NCI-H2107 treated with DMSO at 0.1 percent for 48 hours (cell line): ENCODE measurements around the gene WDR46.
"Not testable (repeated sequence)": the region's sequence is repeated elsewhere in the genome, so short reads cannot be mapped to it uniquely, and the experiment has no call there.

Source experiments
- DNase-seq: peaks from one replicate; lab custom pipeline; 2025; ENCODE audit not compliant: unreplicated experiment; lab: John Stamatoyannopoulos, UW

Gene WDR46

GRCh38 chr6:33289784-33290315 lies 811 bp upstream of the WDR46 start:
- DNase-seq = no peak

DNA sequence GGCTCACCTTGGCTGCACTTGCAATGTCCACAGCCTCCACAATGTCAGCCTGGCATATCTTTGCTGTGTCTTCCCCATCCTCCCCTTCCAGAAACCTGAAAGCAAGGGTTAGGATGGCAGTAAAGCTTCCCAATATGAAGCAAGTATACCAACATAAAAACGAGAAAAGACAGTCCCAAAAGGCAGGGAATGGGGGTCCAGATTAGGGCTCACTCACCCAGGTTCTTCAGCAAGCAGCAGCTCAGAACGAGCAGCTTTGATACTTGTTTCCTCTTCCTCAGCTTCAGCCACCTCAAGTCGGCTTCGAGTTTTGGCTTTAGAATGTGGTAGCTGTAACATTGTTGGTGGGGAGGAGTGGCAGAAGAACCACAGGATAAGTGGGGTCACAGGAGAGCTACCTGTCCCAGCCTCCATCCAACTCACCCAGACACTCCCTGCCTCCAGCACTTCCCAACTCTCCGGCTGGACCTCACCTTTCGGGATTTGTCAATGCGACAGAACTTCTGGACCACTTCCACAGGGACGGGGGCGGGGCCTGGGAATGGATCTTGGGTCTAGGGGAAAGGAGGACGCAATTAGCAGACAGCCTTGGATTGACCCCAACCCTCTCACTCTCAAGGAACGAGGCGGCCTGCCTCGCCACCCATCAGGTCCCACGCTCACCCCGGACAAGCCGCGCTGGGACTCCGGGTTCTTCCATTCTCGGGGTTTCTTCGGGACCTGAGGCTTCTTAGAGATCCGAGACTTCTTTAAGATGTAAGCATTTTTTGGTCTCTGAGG lies 708 bp downstream of the WDR46 start:
- no peak for DNase-seq

DNA sequence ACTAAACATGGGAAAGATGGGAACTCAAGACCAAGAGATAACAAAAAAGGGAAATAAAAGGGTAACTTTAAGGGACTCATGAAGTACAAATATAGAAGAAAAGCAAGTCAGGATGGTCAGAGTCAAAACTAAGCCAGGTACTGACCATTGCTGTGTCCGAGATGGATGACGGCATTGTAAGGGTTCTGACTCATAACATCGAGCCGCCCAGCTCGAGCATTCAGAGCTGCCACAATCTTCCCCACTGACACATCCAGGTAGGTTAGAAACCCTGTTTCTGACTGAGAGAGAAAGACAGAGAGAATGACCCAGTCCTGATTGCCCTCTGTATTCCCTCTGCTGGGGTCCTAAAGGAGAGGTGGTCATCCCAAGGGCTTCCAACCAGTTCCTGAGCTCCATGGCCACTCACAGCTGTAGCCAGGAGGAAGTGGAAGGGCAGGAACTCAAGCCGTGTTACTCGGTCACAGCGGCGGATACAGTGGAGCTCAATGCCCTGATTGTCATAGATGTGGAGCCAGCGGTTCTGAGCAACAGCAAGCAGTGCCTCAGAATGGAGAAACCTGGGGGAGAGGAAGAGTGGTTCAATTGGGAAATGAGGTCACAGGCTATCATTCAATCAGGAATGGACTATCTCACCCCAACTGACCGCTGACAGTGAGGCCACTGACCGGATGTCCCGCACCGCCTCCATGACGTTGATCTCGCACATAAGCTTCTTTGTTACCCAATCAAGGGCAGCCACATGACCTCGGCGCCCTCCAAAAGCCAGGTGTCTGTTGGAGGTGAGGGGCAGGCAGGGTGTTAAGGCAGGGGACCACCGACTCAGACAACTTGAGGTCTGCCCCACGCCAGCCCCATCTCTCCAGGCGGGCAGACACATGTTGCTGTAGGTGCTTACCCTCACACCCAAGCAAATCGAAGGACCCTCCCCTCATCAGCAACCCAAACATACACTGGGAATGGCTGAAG lies 1.8 kb downstream of the WDR46 start:
- DNase-seq = no peak

- DNase-seq = not testable (repeated sequence)
These were observed 3.8 kb downstream of the WDR46 start for GRCh38 chr6:33285214-33285613.

- DNase-seq = no peak
These were observed 8.5 kb downstream of the WDR46 start for GRCh38 chr6:33280539-33280938.

GRCh38 chr6:33279971-33280511 lies 9.0 kb downstream of the WDR46 start:
- peak; percentile 42 for DNase-seq

DNA sequence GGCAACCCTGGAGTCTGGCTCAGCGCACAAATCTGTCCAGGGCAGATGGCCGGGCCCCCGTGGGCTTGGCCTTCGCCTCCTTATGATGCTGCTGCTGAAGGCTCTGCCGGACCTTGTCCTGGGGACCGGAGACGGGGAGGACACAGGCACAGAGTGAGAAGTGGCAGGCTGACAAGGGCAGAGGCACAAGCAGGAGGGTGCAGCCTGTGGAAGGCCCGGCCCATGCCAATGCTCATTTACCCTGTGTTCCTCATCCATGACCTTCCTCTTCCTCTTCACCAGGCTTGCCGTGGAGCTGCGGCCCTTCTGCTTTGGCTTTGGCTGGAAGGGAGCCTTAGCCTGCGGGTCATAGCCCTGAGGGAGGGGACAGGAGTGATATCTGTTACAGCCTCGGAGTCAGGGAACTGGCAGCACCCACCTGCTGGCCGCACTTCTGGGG lies 9.8 kb downstream of the WDR46 start:
- no peak for DNase-seq

GRCh38 chr6:33278810-33279209 lies 10.2 kb downstream of the WDR46 start:
- DNase-seq = no peak

DNA sequence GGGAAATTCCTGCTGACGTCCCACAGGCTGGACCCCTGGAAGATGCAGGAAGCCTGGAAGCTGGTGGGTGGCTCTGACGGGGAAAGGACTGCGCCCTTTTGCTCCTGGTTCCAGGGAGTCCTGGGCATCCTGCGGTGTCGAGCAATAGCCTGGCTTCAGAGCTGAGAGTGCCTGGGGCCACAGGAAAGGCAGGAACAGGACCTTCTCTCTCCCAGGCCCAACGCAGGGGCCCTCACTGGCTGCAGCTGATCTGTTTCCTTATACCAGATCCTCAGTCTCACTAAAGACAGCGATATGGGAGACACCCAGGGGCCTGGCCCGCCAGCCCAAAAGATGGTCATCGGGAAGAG lies 10.7 kb downstream of the WDR46 start:
- DNase-seq = no peak

GRCh38 chr6:33277663-33278391 lies 11.2 kb downstream of the WDR46 start:
- no peak for DNase-seq

DNA sequence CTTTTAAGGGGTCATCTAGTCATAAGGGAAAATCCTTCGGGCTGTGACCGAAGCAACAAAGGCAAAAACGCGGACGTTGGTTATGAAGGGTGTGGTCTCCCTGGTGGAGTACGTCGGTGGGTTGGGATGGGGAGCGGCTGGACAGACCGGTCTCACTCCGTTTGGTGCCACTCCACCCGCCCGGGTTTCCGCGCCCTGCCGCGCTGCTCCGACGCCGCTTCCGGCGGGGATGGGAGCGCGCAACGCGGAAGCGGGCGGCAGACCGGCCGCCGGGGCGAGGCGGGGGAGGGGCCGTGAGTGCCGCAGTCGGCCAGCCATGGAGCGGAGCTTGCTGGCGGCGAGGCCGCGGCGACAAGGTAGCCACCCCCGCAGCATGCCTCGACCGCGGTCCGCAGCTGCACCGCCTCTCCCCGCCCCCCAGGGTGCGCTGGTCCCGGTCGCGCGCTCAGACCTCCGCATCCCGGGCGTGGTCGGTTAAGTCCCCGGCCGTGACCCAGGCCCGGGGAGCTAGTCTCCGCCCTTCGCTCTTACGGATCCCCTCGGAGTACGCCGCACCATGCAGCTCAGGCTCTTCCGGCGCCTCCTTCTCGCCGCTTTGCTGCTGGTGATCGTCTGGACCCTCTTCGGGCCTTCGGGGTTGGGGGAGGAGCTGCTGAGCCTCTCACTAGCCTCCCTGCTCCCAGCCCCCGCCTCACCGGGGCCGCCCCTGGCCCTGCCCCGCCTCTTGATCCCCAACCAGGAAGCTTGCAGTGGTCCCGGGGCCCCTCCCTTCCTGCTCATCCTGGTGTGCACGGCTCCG lies 12.0 kb downstream of the WDR46 start, which contains the start of gene B3GALT4:
TSS of gene B3GALT4 (plus strand) at position 260 of the 799 bp plus-strand sequence. CDS start at position 557, 297 bp downstream.
- DNase-seq = peak; percentile 0

DNA sequence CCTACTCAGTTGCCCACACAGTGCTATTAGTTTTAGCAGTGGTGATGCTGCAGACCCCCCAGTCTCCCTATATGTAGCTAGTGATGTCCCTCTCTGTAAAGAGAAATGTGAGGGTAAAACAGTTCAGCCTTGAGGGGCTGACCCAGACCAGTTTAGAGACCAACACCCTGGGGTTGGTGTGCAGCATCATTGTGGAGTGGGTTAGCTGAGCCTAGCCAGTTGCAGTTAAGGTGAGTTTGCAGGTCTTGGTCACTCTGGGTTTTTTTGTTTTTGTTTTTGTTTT lies 12.5 kb downstream of the WDR46 start:
- no peak for DNase-seq

DNA sequence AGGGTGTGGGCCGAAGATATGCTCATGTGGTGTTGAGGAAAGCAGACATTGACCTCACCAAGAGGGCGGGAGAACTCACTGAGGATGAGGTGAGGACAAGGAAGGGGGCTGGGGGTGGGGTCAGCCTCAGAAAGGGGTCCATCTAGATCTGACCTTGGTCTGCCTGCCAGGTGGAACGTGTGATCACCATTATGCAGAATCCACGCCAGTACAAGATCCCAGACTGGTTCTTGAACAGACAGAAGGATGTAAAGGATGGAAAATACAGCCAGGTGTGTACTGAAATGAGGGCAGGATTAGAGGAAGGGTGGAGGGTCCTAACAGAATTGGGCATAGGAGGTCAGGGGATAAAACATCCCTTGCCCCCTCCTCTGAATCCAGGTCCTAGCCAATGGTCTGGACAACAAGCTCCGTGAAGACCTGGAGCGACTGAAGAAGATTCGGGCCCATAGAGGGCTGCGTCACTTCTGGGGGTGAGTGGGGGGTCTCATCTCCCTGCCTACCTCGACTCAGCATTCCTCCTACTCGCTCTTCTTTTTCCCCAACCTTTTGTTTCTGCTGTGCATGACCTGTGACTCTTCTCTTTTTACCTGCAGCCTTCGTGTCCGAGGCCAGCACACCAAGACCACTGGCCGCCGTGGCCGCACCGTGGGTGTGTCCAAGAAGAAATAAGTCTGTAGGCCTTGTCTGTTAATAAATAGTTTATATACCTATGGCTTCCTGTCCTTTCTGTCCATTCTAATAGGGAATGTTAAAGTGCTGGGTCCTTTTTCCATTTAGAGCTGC lies 13.1 kb downstream of the WDR46 start:
- DNase-seq = not testable (repeated sequence)

- DNase-seq = no peak
These were observed 14.8 kb downstream of the WDR46 start for GRCh38 chr6:33273924-33274902.

GRCh38 chr6:33273129-33273923 lies 15.7 kb downstream of the WDR46 start:
- DNase-seq = no peak

DNA sequence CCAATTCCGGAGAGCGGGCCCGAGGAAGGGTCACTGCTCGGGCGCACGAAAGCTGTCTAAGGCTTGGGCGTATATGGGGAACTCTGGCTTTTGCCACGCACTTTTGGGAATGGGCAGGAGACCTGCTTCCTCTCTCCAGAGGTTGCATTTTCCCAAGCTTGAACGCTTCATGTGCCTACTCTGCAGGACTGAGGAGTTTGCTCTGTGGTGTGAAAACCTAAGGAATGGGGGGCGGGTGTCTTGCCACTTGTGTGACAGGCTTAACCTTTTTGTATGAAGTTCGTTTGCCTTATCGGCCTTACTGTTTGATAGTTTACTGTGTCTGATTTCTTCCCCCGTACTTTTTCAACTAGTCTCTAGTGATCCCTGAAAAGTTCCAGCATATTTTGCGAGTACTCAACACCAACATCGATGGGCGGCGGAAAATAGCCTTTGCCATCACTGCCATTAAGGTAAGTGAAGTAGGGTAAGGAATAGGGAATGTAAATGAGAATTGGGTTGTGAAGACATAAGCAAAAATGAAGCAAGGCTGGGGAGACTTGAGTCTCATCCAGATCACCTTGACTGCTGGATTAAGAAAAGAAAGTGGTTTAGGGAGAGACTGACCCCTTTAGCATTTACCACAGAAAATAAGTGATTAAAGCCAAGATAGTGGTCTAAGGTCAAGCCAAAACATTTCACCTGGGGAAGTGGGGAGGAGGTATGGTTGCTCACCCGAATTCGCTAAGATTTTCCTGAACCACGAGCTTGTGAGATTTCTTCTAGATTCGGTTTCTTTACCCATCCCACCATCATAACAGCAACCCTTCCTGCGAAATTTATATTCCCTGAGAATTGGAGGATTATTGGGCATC lies 16.5 kb downstream of the WDR46 start:
- no peak for DNase-seq
